HG03066 (cell line): ENCODE measurements around the gene ROCK2.
"Not testable (repeated sequence)": the region's sequence is repeated elsewhere in the genome, so short reads cannot be mapped to it uniquely, and the experiment has no call there.

Experiments used
- ATAC-seq: cut with Tn5 transposase; IDR thresholded peaks from one replicate; pipeline ENCODE4 v1.9.1; 2021; ENCODE audit warnings: low read depth; ENCODE audit not compliant: unreplicated experiment

The ROCK2 gene

DNA sequence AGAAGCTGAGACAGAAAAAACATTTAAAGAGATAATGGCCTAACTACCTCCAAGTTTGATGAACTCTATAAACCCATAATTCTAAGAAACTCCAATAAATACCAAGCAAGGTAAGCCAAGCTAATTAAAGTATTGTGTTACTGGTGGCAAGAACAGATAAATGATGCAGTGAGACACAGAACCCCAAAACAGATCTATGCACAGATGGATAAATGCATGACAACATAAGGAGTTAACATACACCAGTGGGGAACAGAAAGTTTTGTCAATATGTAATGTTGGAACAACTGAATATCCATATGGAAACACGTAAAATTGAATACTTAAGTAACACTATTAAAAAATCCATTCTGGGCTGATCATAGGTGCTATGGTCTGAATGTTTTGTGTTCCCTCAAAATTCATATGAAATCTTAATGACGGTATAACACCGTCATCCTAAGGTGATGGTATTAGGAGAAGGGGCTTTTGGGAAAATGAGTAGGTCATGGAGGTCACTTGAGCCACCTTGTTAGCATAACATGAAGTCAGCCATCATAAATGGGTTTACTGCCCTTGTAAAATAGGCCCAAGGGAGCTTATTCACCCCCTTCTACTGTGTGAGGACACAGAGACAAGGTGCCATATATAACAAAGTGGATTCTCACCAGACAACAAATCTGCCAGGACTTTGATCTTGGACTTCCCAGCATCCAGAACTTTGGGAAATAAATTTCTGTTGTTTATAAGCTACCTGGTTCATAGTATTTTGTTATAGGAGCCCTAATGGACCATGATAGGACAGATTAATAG, 102.8 kb downstream of the ROCK2 start:
- no peak for ATAC-seq

DNA sequence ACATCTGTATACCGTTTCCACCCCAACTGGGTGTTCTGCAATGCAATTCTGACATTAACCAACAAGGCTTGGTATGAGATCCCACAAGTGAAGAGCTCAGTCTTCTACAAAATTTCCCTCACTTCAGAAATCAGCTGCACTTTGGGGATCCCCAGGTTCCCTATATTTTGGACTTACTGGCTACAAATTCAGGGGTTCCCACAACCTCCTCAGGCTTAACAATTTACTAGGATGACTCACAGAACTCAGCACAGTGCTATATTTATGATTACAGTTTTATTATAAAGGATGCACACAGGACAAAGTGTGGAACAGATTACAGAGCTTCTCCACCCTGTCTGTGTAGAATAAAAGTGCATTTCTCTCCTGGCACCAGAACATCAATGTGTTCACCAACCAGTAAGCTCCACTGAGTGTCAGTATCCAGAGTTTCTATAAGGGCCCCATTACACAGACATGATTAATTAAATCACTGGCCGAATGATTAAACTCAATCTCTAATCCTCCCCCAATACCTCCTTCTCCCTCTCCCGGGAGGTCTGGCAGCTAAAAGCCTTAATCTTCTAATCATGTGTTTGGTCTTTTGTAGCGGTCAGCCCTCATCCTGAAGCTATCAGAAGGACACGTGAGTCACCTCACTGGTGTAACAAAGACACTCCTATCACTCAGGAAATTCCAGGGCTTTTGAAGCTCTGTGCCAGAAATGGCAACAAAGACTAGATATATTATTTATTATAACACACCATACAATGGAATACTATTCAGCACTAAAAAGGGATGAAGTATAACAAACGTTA, 104.6 kb downstream of the ROCK2 start:
- ATAC-seq = no peak

DNA sequence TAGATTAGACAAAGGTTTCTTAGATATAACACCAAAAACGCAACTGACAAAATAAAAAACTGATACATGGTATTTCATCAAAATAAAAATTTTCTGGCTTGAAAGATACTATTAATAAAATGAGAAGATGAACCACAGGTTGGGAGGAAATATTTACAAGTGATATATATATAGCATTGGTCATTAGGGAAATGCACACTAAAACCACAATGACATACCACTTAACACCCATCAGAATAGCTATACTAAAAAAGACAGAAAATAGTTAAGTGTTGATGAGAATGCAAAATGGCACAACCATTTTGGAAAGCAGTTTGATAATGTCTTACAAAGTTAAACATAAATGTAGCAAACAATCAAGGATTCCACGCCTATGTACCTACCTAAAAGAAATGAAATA, 105.3 kb downstream of the ROCK2 start:
- no peak for ATAC-seq

DNA sequence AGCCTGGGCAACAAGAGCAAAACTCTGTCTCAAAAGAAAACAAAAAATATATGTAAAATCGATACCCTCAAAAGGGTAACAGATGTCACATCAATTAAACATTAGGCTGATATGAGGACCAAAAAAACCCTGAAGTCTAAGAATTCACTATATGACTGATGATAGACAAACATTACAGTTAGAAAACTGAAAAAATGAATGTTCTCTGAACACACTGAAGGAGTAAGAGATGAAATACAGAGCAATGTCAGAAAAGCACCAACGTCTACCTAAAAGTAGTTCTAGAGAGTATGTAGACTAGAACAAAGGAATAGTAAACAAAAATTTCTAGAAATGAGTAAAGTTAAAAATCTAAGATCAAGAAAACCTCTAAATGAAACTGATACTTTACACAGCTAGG, 107.3 kb downstream of the ROCK2 start:
- ATAC-seq = no peak

DNA sequence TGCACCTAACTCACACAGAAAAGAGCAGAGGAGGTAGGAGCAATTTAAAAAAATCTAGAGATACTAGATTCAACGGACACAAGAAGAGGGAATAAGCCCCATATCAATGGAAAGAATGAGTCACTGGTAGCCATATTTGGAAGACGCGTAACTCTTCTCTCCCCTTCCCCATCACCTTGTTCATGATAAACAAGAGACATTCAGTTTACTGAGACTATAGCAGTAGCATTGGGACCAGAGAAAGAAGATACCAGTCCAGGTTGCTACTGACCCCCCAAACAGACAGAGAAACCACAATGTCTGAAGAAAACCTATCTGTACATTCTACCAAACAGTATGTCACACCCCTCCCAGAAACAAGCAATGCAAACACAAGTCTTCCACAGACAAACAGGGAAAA, 108.1 kb downstream of the ROCK2 start:
- no peak for ATAC-seq

DNA sequence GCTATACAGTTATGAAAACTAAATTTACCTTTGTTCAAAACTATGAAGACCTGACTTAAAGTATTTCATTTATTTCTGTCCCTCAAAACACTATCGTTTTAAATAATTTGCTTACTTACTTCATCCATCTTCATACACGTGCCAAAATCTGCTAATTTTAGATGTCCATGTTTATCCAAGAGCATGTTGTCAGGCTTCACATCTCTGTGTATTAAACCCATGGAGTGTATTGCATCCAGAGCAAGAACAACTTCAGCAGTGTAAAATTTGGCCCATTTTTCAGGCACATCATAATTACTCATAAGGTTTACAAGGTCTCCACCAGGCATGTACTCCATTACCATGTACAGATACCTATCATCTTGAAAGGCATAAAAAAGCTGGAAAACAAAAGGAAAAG, 108.9 kb downstream of the ROCK2 start:
- ATAC-seq = no peak

DNA sequence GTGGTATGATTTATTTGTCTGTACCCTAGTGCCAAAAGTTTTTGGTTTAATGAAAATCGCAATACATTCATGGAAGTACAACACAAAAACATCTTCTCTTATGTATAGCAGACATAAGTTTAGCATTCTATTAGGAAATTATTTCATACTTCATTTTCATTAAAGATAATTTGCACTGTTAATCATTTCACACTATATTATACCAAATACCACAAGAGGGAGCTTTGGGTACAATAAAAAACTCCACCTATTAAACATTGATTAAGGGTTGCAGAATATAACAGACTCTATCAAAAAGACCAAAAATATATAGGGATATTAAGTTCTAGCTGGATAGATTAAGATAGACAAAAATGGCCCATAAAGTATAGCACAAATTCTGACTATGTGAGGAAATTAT, 110.1 kb downstream of the ROCK2 start:
- ATAC-seq = no peak

DNA sequence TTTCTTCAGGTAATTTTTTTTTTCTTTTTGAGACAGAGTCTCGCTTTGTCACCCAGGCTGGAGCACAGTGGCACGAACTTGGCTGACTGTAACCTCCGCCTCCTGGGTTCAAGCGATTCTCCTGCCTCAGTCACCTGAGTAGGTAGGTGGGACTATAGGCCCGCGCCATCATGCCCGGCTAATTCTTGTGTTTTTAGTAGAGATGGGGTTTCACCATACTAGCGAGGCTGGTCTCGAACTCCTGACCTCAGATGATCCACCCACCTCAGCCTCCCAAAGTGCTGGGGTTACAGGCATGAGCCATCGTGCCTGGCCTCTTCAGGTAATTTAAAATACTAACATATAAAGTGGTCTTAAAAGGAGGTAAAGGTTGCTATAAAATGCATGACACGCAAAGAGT, 113.2 kb downstream of the ROCK2 start:
- not testable (repeated sequence) for ATAC-seq

DNA sequence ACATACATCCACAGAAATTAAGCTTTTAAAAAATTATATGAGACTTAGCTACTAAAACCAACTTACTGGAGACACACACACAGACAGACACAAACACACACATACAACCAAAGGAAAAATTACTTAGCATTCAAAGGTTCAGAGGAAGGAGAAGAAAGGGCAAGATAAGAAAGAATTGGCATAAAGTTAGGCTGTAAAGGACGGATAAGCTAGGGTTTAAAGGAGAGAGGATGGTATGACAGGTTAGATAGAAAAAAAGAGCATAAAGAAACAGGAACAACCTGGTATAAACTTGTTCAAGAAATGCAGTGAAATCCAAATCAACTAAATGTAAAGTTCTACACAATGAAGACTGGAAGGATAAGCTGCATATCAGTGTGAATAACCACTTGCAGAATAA, 115.7 kb downstream of the ROCK2 start:
- no peak for ATAC-seq

DNA sequence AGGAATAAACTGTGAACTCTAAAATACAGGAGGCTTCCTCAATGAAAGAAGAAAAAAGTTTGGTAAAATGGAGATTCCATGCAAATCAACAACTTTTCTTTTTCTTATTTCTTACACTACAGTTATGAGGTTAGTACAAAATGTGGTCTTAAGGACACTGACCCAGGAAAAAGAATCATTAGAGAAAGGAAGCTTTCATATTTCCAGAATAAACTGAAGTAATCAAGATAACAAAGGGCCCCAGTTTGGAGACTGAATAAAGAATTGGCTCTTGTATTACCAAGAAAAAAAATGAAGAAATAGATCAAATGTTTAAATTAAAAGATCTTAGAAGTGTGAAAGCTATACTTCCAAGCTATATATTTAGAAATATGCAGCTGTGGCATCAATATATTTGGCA, 116.8 kb downstream of the ROCK2 start:
- no peak for ATAC-seq

DNA sequence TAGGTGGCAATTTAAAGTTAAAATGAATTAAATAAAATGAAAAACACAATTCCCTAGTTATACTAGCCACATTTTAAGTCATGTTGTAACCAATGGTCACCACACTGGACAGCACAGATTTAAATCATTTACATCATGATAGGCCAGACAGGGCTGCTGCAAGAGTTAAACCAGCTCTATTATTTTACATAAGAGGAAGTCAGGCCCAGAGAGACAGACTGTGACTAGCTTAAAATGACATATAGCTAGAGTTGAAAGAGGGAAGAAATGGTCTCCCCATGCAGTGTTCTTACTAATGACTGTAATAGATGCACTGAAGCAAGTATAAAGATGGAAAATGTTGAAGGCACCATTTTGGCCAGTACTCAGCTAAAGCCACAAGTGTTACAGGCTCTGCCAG, 119.5 kb downstream of the ROCK2 start:
- ATAC-seq = no peak

DNA sequence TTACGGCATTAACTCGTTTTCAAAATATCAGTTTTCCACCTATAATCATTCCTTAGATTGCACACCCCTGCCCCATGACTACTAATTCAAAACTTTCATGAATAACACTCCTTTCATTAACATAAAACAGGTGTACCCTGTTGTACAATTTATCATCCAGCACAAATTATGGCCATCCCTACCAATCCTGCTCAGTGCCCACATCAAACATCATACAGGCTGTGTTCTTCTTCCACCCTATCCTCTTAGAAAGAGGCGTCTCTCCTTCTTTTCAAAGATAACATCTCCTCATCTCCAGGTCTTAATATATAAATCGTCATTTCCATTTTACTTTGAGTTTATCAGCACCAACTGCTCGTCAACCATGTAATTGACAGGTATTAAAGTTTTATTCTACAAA, 121.6 kb downstream of the ROCK2 start:
- ATAC-seq = no peak

DNA sequence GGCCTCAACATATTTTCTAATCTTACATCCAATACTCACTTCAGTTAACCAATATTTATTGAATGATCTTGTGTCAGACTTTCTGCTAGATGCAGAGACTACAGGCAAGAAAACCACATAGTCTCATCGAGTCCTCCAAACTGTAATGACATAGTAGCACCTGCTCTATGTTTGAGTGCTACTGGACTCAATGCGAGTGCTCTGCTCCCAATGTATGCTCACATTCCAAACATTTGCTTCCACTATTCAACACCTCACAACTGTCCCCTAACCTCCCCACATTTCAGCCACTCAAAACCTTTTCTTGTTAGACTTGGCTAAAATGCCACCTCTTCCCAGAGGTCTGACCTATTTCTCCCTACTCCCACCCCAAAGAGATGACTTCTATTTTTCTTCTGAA, 124.0 kb downstream of the ROCK2 start:
- ATAC-seq = no peak

DNA sequence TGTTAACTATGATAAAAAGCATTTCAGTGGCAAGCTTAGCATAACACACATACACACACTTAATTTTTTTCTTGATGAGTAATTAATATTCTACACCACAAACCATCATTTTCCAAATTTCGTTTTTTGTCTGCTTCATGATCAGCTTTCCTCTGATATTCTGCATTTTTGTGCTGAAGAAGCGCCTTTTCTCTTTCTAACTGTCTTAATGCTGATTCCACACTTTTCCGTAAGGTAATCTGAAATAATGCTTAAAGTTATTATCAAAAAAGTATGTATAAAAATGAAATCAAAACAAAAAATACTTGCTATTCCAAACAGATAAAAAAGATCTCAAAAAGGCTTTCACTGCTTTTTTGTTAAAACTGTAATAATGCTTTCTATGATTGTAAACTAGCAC, 129.0 kb downstream of the ROCK2 start:
- ATAC-seq = no peak

DNA sequence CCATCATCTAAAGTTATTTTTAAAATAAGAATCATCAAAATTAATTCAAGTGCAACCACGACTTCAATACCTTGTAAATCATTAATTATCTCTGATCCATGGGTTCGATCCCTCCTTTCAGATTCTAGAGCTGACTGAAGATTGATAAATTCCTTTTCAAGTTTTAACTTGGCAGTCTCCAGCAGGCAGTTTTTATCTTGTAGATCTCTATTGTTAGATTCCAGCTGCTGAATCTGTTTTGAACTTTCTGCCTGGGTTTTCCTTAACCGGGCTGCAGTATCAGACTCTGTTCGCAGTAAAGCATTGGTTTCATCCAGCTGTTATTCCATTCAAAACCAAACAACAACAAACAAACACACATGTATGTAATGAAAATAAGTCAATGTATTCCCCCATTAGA, 129.7 kb downstream of the ROCK2 start:
- ATAC-seq = no peak

DNA sequence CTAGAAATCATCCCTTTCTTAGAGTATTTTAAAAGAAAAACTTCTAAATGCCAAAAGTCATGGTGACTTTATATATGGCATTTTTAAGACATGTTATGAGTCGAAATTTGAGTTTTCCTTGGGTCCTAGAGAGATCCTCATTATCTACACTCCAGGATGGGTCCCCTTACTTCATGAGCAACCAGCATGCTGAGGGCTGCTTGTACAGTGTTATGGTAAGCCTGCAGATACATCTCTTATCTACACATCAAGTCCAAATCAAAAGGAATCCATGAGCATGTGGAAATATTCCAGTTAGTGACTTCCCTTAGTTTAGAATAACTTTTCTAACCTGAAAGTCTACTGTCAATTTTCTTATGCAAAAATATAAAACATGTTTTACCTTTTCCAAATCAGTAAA, 130.5 kb downstream of the ROCK2 start:
- no peak for ATAC-seq

DNA sequence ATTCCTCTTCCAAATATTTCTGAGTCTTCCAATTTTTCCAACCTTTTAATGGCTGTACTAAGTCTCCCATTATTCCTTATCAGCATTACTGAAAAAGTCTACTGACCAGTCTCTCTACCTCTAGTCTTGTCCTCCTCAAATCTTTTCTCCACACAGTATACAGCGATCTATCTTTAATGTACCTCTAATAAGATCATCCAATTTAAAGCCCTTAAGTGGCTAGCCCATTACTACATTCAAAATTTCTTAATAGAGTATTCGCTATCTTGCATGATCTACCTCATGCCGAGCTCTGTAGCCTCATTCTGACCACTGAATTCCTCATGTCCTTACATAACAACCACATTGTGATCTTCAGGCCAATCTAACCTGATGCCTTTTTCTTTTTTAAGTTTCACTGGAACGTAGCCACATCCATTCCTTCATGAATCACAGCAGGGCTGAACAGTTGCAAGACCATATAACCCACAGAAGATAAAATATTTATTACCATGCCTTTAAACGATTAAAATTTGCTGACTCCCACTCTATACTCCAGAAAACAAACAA, 131.3 kb downstream of the ROCK2 start:
- ATAC-seq = no peak

DNA sequence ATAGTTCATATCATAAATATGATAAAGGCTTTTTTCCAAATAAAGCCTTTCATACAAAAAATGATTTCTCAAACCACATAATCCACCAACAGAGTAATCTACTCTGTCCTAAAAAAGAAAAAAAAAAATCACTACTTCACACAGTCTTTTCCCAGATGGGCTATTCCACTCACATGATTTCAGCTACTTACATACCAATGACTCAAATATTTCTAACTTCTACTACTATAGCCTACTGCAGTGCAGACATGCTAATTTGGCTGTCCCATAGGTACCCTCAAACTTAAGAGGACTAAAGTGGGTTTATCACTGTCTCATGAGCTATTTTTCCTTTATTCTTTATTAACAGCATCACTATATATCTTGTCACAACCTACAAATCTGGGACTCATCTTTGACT, 131.8 kb downstream of the ROCK2 start:
- ATAC-seq = no peak

DNA sequence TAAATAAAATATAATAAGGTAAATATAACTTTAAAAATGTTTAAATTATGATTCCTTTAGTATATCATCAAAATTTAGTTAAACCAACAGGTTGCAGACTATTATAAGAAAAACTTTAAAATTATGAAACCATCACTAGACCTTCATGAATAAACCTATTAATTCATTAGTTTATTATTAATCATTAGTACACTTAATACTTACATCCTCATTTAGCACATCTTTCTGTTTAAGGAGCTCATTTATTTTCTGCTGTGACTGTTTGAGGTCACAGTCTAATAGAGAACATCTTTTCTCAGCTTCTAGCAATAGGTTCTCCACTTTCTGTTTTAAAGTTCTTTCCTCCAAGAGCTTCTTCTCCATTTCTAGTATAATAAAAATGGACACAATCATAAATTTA, 136.4 kb downstream of the ROCK2 start:
- no peak for ATAC-seq

DNA sequence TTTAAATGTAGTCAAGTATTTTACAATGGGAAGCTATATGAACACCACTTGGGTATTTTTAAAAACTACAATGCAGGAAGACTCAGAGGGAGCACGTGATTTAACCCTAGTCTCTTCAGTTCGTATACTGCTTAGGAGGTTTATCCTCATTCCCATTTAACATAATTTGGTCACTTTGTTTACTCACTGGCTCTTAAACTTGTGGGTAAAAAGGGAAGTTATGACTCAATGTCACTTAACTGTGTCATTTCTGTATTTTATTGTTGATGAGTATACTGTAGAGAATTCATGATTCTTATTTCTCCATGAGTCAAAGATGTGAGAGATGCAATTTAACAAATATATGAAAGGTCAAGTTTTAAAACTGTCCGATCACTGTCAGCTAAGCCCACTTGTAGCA, 141.0 kb downstream of the ROCK2 start:
- ATAC-seq = no peak

DNA sequence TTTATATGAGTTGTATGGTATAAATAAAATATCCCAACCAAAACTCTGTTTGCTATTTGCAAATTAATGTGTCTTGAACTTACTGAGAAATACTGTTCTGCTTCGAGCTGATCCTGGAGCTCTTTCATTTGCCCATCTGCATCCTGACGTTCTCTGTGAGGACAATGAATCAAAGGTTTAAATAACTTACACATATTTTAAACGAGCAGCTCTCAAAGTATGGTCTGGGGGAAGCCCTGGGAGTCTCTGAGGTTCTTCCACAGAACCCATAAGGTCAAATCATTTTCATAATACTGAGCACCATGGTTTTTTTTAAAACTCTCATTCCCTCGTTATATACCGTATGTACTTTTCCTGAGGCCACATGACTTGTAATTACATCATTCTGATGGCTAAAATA, 142.5 kb downstream of the ROCK2 start:
- ATAC-seq = no peak

DNA sequence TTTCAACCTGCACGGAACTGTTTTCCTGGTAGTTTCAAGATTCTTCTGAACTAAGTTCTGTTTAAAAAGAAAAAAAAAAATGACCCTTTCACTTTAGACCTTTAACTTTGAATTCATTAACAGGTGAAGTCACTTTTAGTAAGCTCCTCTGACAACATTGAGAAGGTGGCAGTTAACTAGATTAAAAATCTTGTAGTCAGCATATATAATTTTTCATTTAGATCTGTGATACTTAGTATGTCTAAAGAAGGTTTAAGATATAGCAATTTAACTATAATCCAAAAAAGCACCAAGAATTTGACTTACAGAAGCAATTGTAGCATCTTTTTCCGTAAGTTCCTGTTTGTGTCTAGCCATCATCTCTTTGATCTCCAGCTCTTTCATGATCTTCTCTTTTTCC, 143.8 kb downstream of the ROCK2 start:
- ATAC-seq = no peak
